ENCODE results near the gene PARS2.

The PARS2 gene

GRCh38 chr1:54710434-54710833, 53.9 kb downstream of the PARS2 start:
- WGBS, 2 experiments = 84 to 90% methylated on average over 3 of the region's 3 CpGs
- H3K27me3 ChIP-seq (ENCODE audit: control insufficient read depth, insufficient read depth, low read length, poor library complexity, severe bottlenecking) = peaks cover 26% of the 10 kb centered on the region
- H3K4me1 ChIP-seq (ENCODE audit: control insufficient read depth, insufficient read depth, low read length) = no peaks in the 10 kb centered on the region
- H3K4me3 ChIP-seq (ENCODE audit: insufficient read depth, low read depth, low read length) = no peak overlapping the region
- H3K36me3 ChIP-seq (ENCODE audit: control insufficient read depth, insufficient read depth, low read length) = no peaks in the 10 kb centered on the region
- H3K9me3 ChIP-seq (ENCODE audit: control insufficient read depth, low read length) = no peaks in the 10 kb centered on the region
- no peak overlapping the region for H3K27ac ChIP-seq (ENCODE audit: insufficient read depth, low read depth, low read length, poor library complexity, severe bottlenecking)

- H3K4me3 ChIP-seq (ENCODE audit: insufficient read depth, low read depth, low read length) = no peak overlapping the region
- H3K27me3 ChIP-seq (ENCODE audit: control insufficient read depth, insufficient read depth, low read length, poor library complexity, severe bottlenecking) = peaks cover 26% of the 10 kb centered on the region
- no peaks in the 10 kb centered on the region for H3K9me3 ChIP-seq (ENCODE audit: control insufficient read depth, low read length)
- H3K36me3 ChIP-seq (ENCODE audit: control insufficient read depth, insufficient read depth, low read length) = no peaks in the 10 kb centered on the region
- H3K27ac ChIP-seq (ENCODE audit: insufficient read depth, low read depth, low read length, poor library complexity, severe bottlenecking) = no peak overlapping the region
- WGBS, 2 experiments = 86 to 88% methylated on average over 8 of the region's 8 CpGs
- H3K4me1 ChIP-seq (ENCODE audit: control insufficient read depth, insufficient read depth, low read length) = no peaks in the 10 kb centered on the region
These were observed 54.6 kb downstream of the PARS2 start for GRCh38 chr1:54709547-54710292.

- H3K27me3 ChIP-seq (ENCODE audit: control insufficient read depth, insufficient read depth, low read length, poor library complexity, severe bottlenecking) = peaks cover 25% of the 10 kb centered on the region
- H3K36me3 ChIP-seq (ENCODE audit: control insufficient read depth, insufficient read depth, low read length) = no peaks in the 10 kb centered on the region
- no peaks in the 10 kb centered on the region for H3K9me3 ChIP-seq (ENCODE audit: control insufficient read depth, low read length)
- H3K4me3 ChIP-seq (ENCODE audit: insufficient read depth, low read depth, low read length) = no peak overlapping the region
- no peak overlapping the region for H3K27ac ChIP-seq (ENCODE audit: insufficient read depth, low read depth, low read length, poor library complexity, severe bottlenecking)
- H3K4me1 ChIP-seq (ENCODE audit: control insufficient read depth, insufficient read depth, low read length) = no peaks in the 10 kb centered on the region
These were observed 55.9 kb downstream of the PARS2 start for GRCh38 chr1:54708385-54708784.
